Muscle layer of duodenum (tissue), 2 donors: ENCODE measurements around the gene ALKBH3.

ENCODE experiments used
- H3K27ac ChIP-seq: one replicate; pipeline ENCODE4 v1.7.0; 2013; ENCODE audit warnings: mild to moderate bottlenecking, low read length
- H3K27me3 ChIP-seq: one replicate; pipeline ENCODE4 v1.7.0; 2013; ENCODE audit warnings: low read depth, mild to moderate bottlenecking, control low read depth, low read length
- H3K36me3 ChIP-seq, 2 donors: one replicate each; pipeline ENCODE4 v1.7.0; 2013; ENCODE audit warnings: low read length in 2 of 2, control low read depth in 1 of 2, mild to moderate bottlenecking in 1 of 2; ENCODE audit not compliant: insufficient read depth in 2 of 2, control insufficient read depth in 1 of 2
- H3K4me1 ChIP-seq, 2 donors: one replicate each; pipeline ENCODE4 v1.7.0; 2013; ENCODE audit warnings: low read length in 2 of 2, mild to moderate bottlenecking in 2 of 2, control low read depth in 1 of 2, moderate library complexity in 1 of 2; ENCODE audit not compliant: insufficient read depth in 2 of 2, control insufficient read depth in 1 of 2
- H3K4me3 ChIP-seq, 2 donors: one replicate each; pipeline ENCODE4 v1.7.0; 2013; ENCODE audit warnings: low read length in 2 of 2, low read depth in 1 of 2, mild to moderate bottlenecking in 1 of 2
- H3K9me3 ChIP-seq, 2 donors: one replicate each; pipeline ENCODE4 v1.7.0; 2013; ENCODE audit warnings: low read length in 2 of 2, control low read depth in 1 of 2, mild to moderate bottlenecking in 1 of 2; ENCODE audit not compliant: control insufficient read depth in 1 of 2
- donor health status: healthy.

Gene ALKBH3

DNA sequence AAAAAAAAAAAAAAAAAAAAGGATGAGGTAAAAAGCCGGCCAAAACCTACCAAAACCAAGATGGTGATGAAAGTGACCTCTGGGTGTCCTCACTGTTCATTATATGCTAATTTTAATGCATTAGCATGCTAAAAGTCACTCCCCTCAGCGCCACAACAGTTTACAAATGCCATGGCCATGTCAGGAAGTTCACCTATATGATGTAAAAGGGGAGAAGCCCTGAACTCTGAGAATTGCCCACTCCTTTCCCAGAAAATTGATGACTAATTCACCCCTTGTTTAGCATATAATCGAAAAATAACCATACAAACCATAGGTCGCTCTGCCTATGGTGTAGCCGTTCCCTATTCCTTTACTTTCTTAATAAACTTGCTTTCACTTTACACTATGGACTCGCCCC is 72.9 kb downstream of the ALKBH3 start:
- H3K36me3 ChIP-seq, result no peaks in the 10 kb centered on the region
- no peak overlapping the region for H3K4me3 ChIP-seq
- no peaks in the 10 kb centered on the region for H3K9me3 ChIP-seq
- H3K27me3 ChIP-seq, result no peaks in the 10 kb centered on the region
- H3K4me1 ChIP-seq, result no peaks in the 10 kb centered on the region
- H3K27ac ChIP-seq, result no peak overlapping the region

DNA sequence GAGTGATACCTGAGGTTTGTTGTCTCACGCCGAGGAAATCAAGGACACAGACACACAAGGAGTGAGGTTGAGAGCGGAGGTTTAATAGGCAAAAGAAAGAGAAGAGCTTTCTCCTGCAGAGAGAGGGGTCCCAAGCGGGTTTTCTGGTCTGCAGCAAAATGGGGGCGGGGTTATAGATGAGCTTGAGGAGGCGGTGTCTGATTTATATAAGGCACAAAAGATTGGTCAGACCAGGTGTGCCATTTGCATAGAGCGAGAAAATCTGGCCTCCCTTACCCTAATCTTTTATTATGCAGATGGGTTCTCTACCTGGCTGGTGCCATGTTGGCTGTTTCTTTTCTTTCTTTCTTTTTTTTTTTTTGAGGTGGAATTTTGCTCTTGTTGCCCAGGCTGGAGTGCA is 73.6 kb downstream of the ALKBH3 start:
- H3K27me3 ChIP-seq, result no peaks in the 10 kb centered on the region
- H3K27ac ChIP-seq, result no peak overlapping the region
- no peaks in the 10 kb centered on the region for H3K4me1 ChIP-seq
- H3K36me3 ChIP-seq, result no peaks in the 10 kb centered on the region
- no peaks in the 10 kb centered on the region for H3K9me3 ChIP-seq
- H3K4me3 ChIP-seq, result no peak overlapping the region

DNA sequence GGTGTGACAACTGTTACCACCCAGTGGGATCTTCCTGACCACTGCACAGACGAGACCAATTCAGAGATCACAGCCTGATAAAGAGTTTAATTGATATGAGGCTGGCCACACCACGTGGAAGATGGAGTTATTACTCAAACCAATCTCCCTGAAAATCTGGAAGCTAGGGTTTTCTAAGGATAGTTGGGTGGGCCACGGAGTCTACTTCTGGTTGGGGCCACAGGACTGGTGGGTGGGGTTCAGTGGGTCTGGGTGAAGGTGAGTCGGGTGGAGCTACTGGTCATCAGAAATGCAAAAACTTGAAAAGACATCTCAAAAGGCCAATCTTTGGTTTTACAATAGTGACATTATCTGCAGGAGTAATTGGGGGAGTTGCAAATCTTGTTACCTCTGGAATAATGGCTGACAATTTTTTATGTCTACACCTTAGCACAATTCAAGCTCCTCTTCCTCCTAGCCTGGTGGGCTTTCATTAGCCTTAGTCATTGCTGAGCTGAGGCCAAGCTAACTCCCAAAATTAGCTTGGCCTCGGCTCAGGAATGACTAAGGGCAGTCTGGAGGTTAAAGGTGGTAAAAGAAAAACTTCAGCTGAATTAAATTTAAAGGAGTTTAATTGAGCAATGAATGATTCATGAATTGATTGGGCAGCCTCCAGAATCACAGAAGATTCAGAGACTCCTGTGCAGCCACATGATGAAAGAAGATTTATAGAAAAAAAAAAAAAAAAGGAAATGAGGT is 74.9 kb downstream of the ALKBH3 start:
- H3K9me3 ChIP-seq, result no peaks in the 10 kb centered on the region
- H3K4me1 ChIP-seq, result no peaks in the 10 kb centered on the region
- H3K4me3 ChIP-seq, result no peak overlapping the region
- no peaks in the 10 kb centered on the region for H3K36me3 ChIP-seq
- H3K27ac ChIP-seq, result no peak overlapping the region
- no peaks in the 10 kb centered on the region for H3K27me3 ChIP-seq

DNA sequence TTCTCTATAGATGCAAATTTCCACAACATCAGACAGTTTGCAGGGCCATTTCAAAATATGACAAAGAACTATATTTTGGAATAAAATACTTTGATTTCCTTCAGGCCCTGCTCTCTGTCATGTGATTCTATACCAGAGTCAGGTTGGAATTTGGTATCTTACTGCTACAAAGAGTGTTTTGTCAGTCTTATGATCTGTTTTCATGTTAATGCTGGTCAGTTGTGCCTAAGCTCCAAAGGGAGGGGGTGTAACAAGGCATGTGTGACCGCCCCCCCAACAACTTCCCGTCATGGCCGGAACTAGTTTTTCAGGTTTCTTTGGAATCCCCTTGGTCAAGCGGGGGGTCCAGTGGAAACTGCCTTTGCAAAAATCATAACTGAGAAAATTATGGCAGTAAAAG is 76.9 kb downstream of the ALKBH3 start:
- Histone ChIP-seq H3K4me1 (peaks cover 0 to 1% of the 10 kb centered on the region in 2 donors), H3K4me3 (no peak overlapping the region), H3K9me3 (no peaks in the 10 kb centered on the region), H3K27ac (no peak overlapping the region), H3K36me3 (no peaks in the 10 kb centered on the region), H3K27me3 (no peaks in the 10 kb centered on the region)

DNA sequence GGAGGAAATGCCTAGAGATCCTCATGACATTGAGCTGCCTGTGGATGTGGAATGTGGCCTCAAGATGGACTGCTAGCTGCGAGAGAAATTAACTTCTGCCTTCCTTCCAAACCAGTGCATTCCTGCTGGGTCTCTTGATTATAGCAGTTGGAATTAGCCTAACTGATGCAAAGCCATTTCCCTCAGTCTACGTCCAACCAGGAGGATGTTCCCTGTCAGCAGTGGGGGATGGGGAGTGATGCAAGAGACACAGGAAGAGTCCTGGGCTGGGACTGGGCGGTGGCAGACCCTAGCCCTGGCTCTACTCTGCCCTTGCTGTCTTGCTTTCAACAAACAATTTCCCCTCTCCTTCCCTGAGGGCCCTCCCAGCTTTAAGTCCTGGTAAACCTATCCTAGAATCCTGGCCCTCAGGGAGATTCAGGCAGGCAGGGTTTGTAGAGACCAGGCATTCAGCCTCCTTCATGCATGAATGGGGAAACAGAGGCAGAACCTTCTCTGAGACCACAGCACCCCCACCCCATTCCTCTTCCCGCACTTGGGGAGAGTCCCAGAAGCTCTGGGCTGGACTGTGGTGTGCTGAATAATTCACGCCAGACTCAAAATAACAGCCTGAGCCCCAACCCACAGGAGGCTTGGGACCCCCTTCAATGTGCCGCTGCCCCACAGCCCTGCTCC is 78.8 kb downstream of the ALKBH3 start:
- no peaks in the 10 kb centered on the region for H3K9me3 ChIP-seq
- no peaks in the 10 kb centered on the region for H3K36me3 ChIP-seq
- H3K4me1 ChIP-seq, result peaks cover 0 to 5% of the 10 kb centered on the region in 2 donors
- no peak overlapping the region for H3K4me3 ChIP-seq
- no peaks in the 10 kb centered on the region for H3K27me3 ChIP-seq
- no peak overlapping the region for H3K27ac ChIP-seq

DNA sequence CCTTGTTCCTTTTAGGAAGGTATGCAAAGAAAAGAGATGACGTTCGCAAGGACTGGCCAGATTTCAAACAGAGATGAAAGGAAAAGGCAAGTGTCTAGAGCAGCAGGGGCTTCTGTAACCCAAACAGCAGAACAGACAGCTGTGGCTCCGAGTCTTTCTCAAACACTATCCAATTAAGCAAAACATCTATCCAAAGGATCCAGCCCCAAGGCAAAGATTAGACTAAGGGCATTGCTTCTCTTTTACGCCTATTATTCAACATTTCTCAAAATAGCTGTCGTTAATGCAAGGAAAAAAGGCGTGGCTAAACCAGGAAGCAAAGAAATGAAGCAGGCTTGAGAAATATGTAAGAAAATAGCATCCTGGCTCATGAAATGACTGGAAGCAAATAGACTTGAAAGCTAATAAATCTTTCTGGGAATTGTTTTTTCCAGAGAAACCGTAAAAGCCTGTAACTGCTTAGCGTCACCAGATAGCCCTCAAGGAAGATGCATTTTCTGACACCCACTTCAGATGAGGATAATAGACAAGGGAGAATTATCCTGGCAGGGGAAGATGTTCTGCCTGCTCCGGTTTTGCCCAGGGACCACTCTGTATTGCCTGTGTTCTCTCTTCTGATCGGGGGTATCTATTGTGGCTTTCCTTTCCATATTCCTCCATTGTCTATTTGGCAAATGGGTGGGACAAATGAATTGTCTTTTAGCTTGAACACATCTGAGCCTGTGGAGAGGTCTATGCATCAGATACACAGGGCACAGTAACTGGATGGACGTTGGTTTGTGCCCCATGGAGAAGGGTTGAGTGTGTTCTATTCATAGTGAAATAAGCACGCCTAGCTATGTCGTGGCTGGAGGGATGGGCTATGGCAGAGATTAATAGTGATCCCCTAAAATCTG is 82.0 kb downstream of the ALKBH3 start:
- H3K4me3 ChIP-seq, result no peak overlapping the region
- H3K27me3 ChIP-seq, result no peaks in the 10 kb centered on the region
- no peaks in the 10 kb centered on the region for H3K9me3 ChIP-seq
- H3K4me1 ChIP-seq, result peaks cover 0 to 5% of the 10 kb centered on the region in 2 donors
- no peaks in the 10 kb centered on the region for H3K36me3 ChIP-seq
- no peak overlapping the region for H3K27ac ChIP-seq

DNA sequence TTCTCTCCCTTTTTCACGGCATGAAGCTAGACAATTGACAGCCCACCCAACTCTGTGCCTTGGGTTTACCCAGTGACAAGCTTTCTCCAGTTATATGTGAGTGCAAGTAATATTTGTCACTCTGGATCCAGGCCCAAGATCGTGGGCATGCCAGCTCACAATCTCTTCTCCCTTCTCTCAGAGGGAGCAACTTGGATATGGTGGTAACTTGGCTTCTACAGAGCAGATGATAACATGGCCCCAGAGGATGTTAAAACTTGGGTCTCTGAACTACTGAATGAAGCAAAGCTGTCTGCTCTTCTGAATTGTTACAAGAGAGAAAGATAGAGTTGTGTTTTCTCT is 82.6 kb downstream of the ALKBH3 start:
- H3K27ac ChIP-seq, result no peak overlapping the region
- H3K4me1 ChIP-seq, result peaks cover 0 to 5% of the 10 kb centered on the region in 2 donors

DNA sequence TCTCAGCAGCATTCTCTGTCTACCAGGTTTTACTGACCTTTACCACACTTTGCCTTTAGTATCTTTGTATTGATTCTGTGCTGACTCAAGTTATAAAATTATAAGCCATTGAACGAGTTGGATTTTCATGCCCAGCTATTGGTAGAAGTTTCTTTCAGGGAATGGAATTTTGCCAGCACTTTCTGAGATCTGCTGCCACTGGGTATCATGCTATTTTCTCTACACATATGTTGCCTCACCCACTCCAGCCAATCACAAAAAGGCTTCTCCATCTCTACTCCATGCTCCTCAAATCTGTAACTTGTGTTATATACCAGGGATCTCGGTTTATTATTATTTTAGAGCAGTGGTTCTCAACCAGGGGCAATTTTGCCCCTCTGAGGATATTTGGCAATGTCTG is 87.0 kb downstream of the ALKBH3 start:
- no peaks in the 10 kb centered on the region for H3K27me3 ChIP-seq
- H3K36me3 ChIP-seq, result no peaks in the 10 kb centered on the region
- H3K27ac ChIP-seq, result no peak overlapping the region
- H3K4me1 ChIP-seq, result peaks cover 0 to 3% of the 10 kb centered on the region in 2 donors
- H3K4me3 ChIP-seq, result no peak overlapping the region
- H3K9me3 ChIP-seq, result no peaks in the 10 kb centered on the region

More for the DNA sequence above, 82.6 kb downstream of the ALKBH3 start:
- no peaks in the 10 kb centered on the region for H3K27me3 ChIP-seq
- H3K9me3 ChIP-seq, result no peaks in the 10 kb centered on the region
- no peaks in the 10 kb centered on the region for H3K36me3 ChIP-seq
- no peak overlapping the region for H3K4me3 ChIP-seq

DNA sequence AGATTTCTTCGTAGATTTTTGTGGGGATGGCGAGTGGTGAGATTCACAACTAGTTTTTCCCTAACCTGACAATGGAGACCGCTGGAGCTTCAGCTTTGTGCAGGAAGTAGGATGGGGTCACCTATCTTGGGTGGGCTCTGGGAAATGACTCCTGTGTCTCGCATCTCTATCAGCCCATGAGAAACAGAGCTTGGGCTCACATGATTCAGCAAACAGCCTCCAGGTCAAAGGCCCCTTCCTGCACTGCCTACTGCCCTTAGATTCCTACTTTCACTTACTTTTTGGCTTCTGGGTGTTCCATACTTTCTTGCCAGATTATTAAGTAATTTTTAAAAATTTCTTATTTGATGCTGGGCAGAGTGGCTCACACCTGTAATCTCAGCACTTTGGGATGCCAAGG is 88.1 kb downstream of the ALKBH3 start:
- Histone ChIP-seq H3K36me3 (no peaks in the 10 kb centered on the region), H3K9me3 (no peaks in the 10 kb centered on the region), H3K27me3 (no peaks in the 10 kb centered on the region), H3K4me1 (no peaks in the 10 kb centered on the region), H3K4me3 (no peak overlapping the region), H3K27ac (no peak overlapping the region)

DNA sequence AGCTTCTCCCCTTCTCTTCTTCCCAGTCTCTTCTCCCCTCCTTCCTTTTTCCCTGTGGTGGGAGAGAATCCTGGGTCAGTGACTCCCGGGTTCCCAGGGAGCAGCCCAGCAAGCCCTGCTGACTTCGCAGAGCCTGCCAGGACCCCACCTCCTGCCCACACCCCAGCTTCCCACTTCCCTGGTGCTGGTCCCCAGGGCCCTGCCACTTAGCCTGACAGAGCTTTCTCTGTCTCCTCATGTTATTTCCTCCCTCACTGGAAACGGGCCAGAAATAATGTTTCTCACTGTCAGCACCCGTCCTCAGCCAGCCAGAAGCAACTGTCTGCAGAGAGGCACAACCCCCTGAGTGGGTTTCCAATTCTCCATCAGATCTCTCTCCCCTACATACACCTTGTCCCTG is 88.9 kb downstream of the ALKBH3 start:
- H3K4me1 ChIP-seq, result no peaks in the 10 kb centered on the region
- no peak overlapping the region for H3K4me3 ChIP-seq
- no peak overlapping the region for H3K27ac ChIP-seq
- H3K9me3 ChIP-seq, result peaks cover 1 to 2% of the 10 kb centered on the region in 2 donors
- H3K27me3 ChIP-seq, result no peaks in the 10 kb centered on the region
- H3K36me3 ChIP-seq, result no peaks in the 10 kb centered on the region
